C1 segment of cervical spinal cord (tissue), 14 donors: ENCODE data around the gene DLL1.
"Not testable (repeated sequence)": the region's sequence is repeated elsewhere in the genome, so short reads cannot be mapped to it uniquely, and the experiment has no call there.

ENCODE experiments used
- DNase-seq, 14 donors: peaks; one replicate each; lab custom pipeline; 2025; lab: John Stamatoyannopoulos, UW

DLL1 gene

GRCh38 chr6:170290296-170291128, at the start of gene DLL1:
TSS of gene DLL1 (minus strand) at chr6:170291078. CDS start at chr6:170290139, 939 bp downstream.
- DNase-seq = peak in 11 of 14 donors; percentile 9 to 84 (median 74)

GRCh38 chr6:170335199-170335598, 44.3 kb upstream of the DLL1 start:
- DNase-seq = not testable (repeated sequence)

GRCh38 chr6:170329321-170329720, 38.4 kb upstream of the DLL1 start:
- no peak for DNase-seq

GRCh38 chr6:170317718-170318117, 26.8 kb upstream of the DLL1 start:
- DNase-seq = no peak

GRCh38 chr6:170317076-170317475, 26.2 kb upstream of the DLL1 start:
- DNase-seq = no peak

- no peak for DNase-seq
Measured at GRCh38 chr6:170316071-170316470, 25.2 kb upstream of the DLL1 start.

GRCh38 chr6:170314983-170315382, 24.1 kb upstream of the DLL1 start:
- DNase-seq = no peak

GRCh38 chr6:170313716-170314295, 22.9 kb upstream of the DLL1 start:
- no peak for DNase-seq

GRCh38 chr6:170312876-170313275, 22.0 kb upstream of the DLL1 start:
- DNase-seq = no peak

GRCh38 chr6:170311696-170312095, 20.8 kb upstream of the DLL1 start:
- no peak for DNase-seq

- DNase-seq = no peak
Measured at GRCh38 chr6:170308761-170309160, 17.9 kb upstream of the DLL1 start.

- no peak for DNase-seq
Measured at GRCh38 chr6:170307080-170307545, 16.2 kb upstream of the DLL1 start.

- peak; percentile 62 to 97 (median 95) for DNase-seq
Measured at GRCh38 chr6:170306324-170307079, 15.6 kb upstream of the DLL1 start, which contains the start of gene FAM120B. TSS of gene FAM120B (plus strand) at chr6:170306758. CDS start at chr6:170317391, 10,633 bp downstream.

GRCh38 chr6:170305805-170306323, 15.0 kb upstream of the DLL1 start:
- DNase-seq = peak in 1 of 14 donors; percentile 29

- no peak for DNase-seq
Measured at GRCh38 chr6:170301184-170301583, 10.3 kb upstream of the DLL1 start.

GRCh38 chr6:170298688-170299087, 7.8 kb upstream of the DLL1 start:
- DNase-seq = no peak

- DNase-seq = peak in 3 of 14 donors; percentile 66 to 77 (median 71)
Measured at GRCh38 chr6:170297576-170298330, 6.9 kb upstream of the DLL1 start.

GRCh38 chr6:170296746-170297575, 6.1 kb upstream of the DLL1 start:
- peak in 5 of 14 donors; percentile 51 to 77 (median 66) for DNase-seq

- DNase-seq = no peak
Measured at GRCh38 chr6:170296423-170296745, 5.5 kb upstream of the DLL1 start.
